Anterior cingulate cortex (tissue), 58 donors: Measurements from ENCODE around the gene C11orf42.

Experiments
- DNase-seq, 58 donors: peaks; one replicate each; lab custom pipeline; 2025; lab: John Stamatoyannopoulos, UW

Gene C11orf42

GRCh38 chr11:6251990-6252473, 46.7 kb downstream of the C11orf42 start:
- DNase-seq: peak in 23 of 58 donors; percentile 9 to 63 (median 26)

- DNase-seq: no peak
Measured at GRCh38 chr11:6253197-6253596, 47.8 kb downstream of the C11orf42 start.

GRCh38 chr11:6258141-6258540, 52.8 kb downstream of the C11orf42 start:
- no peak for DNase-seq

GRCh38 chr11:6258571-6259081, 53.3 kb downstream of the C11orf42 start:
- peak in 23 of 58 donors; percentile 19 to 76 (median 39) for DNase-seq

- DNase-seq: peak in 4 of 58 donors; percentile 14 to 31 (median 24)
Measured at GRCh38 chr11:6260207-6260726, 54.9 kb downstream of the C11orf42 start.
